CD14-positive monocyte (primary cell): ENCODE measurements around the gene ACACA. TPM values are rescaled to one million over a fixed set of nuclear protein-coding genes. Genes with fewer than 3 reads are reported as not detected.

Source experiments
- DNase-seq, 3 donors: peaks; one replicate each; pipeline ENCODE4 v3.0.0-alpha.2; 2011 to 2022
- H2AFZ ChIP-seq: 2 replicates; pipeline ENCODE4 v1.6.0; 2012; ENCODE audit warnings: mild to moderate bottlenecking, low read depth, low read length, inconsistent platforms; ENCODE audit not compliant: insufficient read depth, poor library complexity, severe bottlenecking
- H3K27ac ChIP-seq, 2 donors: 1 replicate in 1 of 2; 2 replicates in 1 of 2; pipeline ENCODE4 v1.5.1; 2012 to 2013; ENCODE audit warnings: low read length in 2 of 2, control low read depth in 1 of 2, inconsistent platforms in 1 of 2, low read depth in 1 of 2, mild to moderate bottlenecking in 1 of 2
- H3K27me3 ChIP-seq, 2 donors: one replicate each; pipeline versions ENCODE4 v1.6.0 to v1.6.1; 2011 to 2013; ENCODE audit warnings: low read length in 2 of 2; ENCODE audit not compliant: control insufficient read depth in 2 of 2, insufficient read depth in 2 of 2
- H3K36me3 ChIP-seq, 2 donors: replicated peaks in 1 of 2; 1 replicate in 1 of 2; 2 replicates in 1 of 2; pipeline versions ENCODE4 v1.5.1 to v1.6.1; 2012 to 2013; ENCODE audit warnings: low read length in 2 of 2, control low read depth in 1 of 2, inconsistent platforms in 1 of 2, mild to moderate bottlenecking in 1 of 2; ENCODE audit not compliant: insufficient read depth in 2 of 2, control insufficient read depth in 1 of 2
- H3K4me1 ChIP-seq, 2 donors: 1 replicate in 1 of 2; 2 replicates in 1 of 2; pipeline versions ENCODE4 v1.5.1 to v1.6.1; 2012 to 2013; ENCODE audit warnings: low read length in 2 of 2, control low read depth in 1 of 2, inconsistent platforms in 1 of 2, mild to moderate bottlenecking in 1 of 2, moderate library complexity in 1 of 2; ENCODE audit not compliant: insufficient read depth in 2 of 2, control insufficient read depth in 1 of 2
- H3K4me2 ChIP-seq: replicated peaks from 2 replicates; pipeline ENCODE3; 2012; ENCODE audit warnings: low read length, moderate library complexity, mild to moderate bottlenecking; ENCODE audit not compliant: poor library complexity, severe bottlenecking; ENCODE audit errors: extremely low read depth
- H3K4me3 ChIP-seq, 3 experiments: fragments of 200-600 bp in 1 of 3; sonication (generic) in 1 of 3; replicated peaks in 1 of 3; 1 replicate in 2 of 3; 2 replicates in 1 of 3; pipeline ENCODE4 v1.5.1; 2011 to 2013; ENCODE audit warnings: low read length in 3 of 3, mild to moderate bottlenecking in 3 of 3, control low read depth in 2 of 3, low read depth in 2 of 3, inconsistent platforms in 1 of 3, moderate library complexity in 1 of 3
- H3K79me2 ChIP-seq: 2 replicates; pipeline ENCODE4 v1.6.0; 2012; ENCODE audit warnings: mild to moderate bottlenecking, control low read depth, inconsistent platforms, low read length, moderate library complexity; ENCODE audit not compliant: insufficient read depth
- H3K9ac ChIP-seq: 2 replicates; pipeline ENCODE4 v1.6.0; 2017; ENCODE audit warnings: low read length, mild to moderate bottlenecking; ENCODE audit not compliant: insufficient read depth, poor library complexity, severe bottlenecking
- H3K9me3 ChIP-seq, 2 donors: replicated peaks in 1 of 2; 1 replicate in 1 of 2; 2 replicates in 1 of 2; pipeline versions ENCODE4 v1.5.1 to v1.6.1; 2012 to 2013; ENCODE audit warnings: low read length in 2 of 2, control low read depth in 1 of 2; ENCODE audit not compliant: control insufficient read depth in 1 of 2, insufficient read depth in 1 of 2
- H4K20me1 ChIP-seq: 2 replicates; pipeline ENCODE4 v1.6.0; 2012; ENCODE audit warnings: mild to moderate bottlenecking, low read length, control low read depth, moderate library complexity; ENCODE audit not compliant: insufficient read depth
- H3K27ac Mint-ChIP-seq, 7 donors: one replicate each; pipeline ENCODE4 v1.8.0; 2020; ENCODE audit warnings: mild to moderate bottlenecking in 7 of 7, mixed read lengths in 7 of 7, moderate library complexity in 6 of 7, inconsistent platforms in 2 of 7
- H3K27me3 Mint-ChIP-seq, 3 donors: one replicate each; pipeline ENCODE4 v1.8.0; 2021 to 2022; ENCODE audit warnings: low read depth in 3 of 3, mild to moderate bottlenecking in 3 of 3, mixed read lengths in 3 of 3, moderate library complexity in 3 of 3, inconsistent platforms in 1 of 3
- H3K36me3 Mint-ChIP-seq, 2 donors: one replicate each; pipeline ENCODE4 v1.8.0; 2020; ENCODE audit warnings: mixed read lengths in 2 of 2, inconsistent platforms in 1 of 2, mild to moderate bottlenecking in 1 of 2
- H3K4me1 Mint-ChIP-seq: one replicate; pipeline ENCODE4 v1.8.0; 2020; ENCODE audit warnings: mild to moderate bottlenecking, mixed read lengths
- H3K4me3 Mint-ChIP-seq, 2 donors: one replicate each; pipeline ENCODE4 v1.8.0; 2020; ENCODE audit warnings: mild to moderate bottlenecking in 2 of 2, mixed read lengths in 2 of 2, moderate library complexity in 1 of 2
- H3K9me3 Mint-ChIP-seq, 7 donors: one replicate each; pipeline ENCODE4 v1.8.0; 2020 to 2022; ENCODE audit warnings: mixed read lengths in 7 of 7, mild to moderate bottlenecking in 6 of 7, moderate library complexity in 6 of 7, inconsistent platforms in 2 of 7
- intact Hi-C, 2 donors: fragments of 100-400 bp; cut with micrococcal nuclease; formaldehyde crosslinking; loops; one replicate each; pipeline versions ENCODE4 v1.15.0 to v1.15.1; 2023
- polyA plus RNA-seq, 3 donors: library from polyadenylated mRNA; depleted of rRNA in 1 of 3; unstranded in 2 of 3; stranded (reverse) in 1 of 3; fragments of 300-500 nt in 2 of 3; fragments of >200 nt in 1 of 3; fragmentation: Illumina TruSeq in 2 of 3; gene quantifications; 1 replicate in 2 of 3; 2 replicates in 1 of 3; pipeline ENCODE4 v1.2.3, GENCODE V29; 2012 to 2021
- TF ChIP-seq, protein P1 (sequence below): fragments of 200-600 bp; IDR thresholded peaks from one replicate; pipeline ENCODE4 v1.8.0; 2022; ENCODE audit warnings: antibody characterized with exemption, mild to moderate bottlenecking

ACACA gene
- polyA plus RNA-seq, 3 donors = 3.5 to 4.6 (median 3.8) TPM

DNA sequence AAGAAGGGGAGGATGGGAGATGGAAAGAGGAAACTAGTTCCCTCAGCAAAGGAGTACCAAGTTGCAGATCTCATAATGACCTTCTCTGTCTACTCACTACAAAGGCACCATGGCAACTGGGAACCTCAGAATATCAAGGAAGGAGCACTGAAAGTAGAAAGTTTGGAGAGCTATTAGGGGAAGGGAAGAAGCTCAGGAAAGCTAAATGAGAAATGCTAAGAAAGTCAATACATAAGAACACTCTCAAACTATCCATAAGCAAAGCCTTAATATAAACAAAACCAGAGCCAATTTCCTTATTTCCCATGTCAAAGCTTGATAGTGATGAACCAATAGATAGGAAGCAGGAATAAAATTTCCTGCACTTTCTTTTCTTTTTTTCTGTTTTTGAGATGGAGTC, 88.8 kb downstream of the ACACA start:
- no peaks in the 10 kb centered on the region for H3K36me3 ChIP-seq
- no peak overlapping the region for H3K27ac ChIP-seq
- peak overlapping the region in 1 of 7 donors; percentile 5 for H3K27ac Mint-ChIP-seq
- no peak overlapping the region for H3K9ac ChIP-seq
- H3K4me2 ChIP-seq = no peak overlapping the region
- no peak overlapping the region for H3K4me3 ChIP-seq
- TF ChIP-seq, protein P1, sequence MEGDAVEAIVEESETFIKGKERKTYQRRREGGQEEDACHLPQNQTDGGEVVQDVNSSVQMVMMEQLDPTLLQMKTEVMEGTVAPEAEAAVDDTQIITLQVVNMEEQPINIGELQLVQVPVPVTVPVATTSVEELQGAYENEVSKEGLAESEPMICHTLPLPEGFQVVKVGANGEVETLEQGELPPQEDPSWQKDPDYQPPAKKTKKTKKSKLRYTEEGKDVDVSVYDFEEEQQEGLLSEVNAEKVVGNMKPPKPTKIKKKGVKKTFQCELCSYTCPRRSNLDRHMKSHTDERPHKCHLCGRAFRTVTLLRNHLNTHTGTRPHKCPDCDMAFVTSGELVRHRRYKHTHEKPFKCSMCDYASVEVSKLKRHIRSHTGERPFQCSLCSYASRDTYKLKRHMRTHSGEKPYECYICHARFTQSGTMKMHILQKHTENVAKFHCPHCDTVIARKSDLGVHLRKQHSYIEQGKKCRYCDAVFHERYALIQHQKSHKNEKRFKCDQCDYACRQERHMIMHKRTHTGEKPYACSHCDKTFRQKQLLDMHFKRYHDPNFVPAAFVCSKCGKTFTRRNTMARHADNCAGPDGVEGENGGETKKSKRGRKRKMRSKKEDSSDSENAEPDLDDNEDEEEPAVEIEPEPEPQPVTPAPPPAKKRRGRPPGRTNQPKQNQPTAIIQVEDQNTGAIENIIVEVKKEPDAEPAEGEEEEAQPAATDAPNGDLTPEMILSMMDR = no peak
- H2AFZ ChIP-seq = no peak overlapping the region
- no peak overlapping the region for H3K4me3 Mint-ChIP-seq
- H3K27me3 Mint-ChIP-seq = no peaks in the 10 kb centered on the region
- H3K36me3 Mint-ChIP-seq = peaks cover 2 to 15% of the 10 kb centered on the region in 2 donors
- no peaks in the 10 kb centered on the region for H3K27me3 ChIP-seq
- no peak for DNase-seq
- H4K20me1 ChIP-seq = no peaks in the 10 kb centered on the region
- intact Hi-C loops = no loop called here
- peaks cover 0 to 6% of the 10 kb centered on the region in 2 donors for H3K4me1 ChIP-seq
- no peaks in the 10 kb centered on the region for H3K79me2 ChIP-seq
- H3K4me1 Mint-ChIP-seq = peaks cover 5% of the 10 kb centered on the region
- H3K9me3 Mint-ChIP-seq = no peaks in the 10 kb centered on the region
- no peaks in the 10 kb centered on the region for H3K9me3 ChIP-seq

DNA sequence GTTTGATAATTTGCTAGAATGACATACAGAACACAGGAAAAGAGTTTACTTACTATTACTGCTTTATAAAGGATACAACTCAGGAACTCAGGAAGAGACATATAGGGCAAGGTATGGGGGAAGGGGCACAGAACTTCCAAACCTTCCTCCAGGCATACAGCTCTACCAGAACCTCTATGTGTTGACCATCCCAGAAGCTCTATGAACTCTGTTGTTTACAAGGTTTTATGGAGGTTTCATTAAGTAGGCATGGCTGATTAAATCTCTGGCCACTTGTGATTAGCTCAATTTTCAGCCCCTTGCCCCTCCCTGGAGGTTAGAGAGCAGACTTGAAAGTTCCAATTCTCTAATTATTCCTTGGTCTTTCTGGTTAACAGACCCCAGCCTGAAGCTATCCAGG, 91.0 kb downstream of the ACACA start:
- H3K27ac ChIP-seq = no peak overlapping the region
- H3K27me3 ChIP-seq = no peaks in the 10 kb centered on the region
- H3K27ac Mint-ChIP-seq = peak overlapping the region in 1 of 7 donors; percentile 73
- no peak overlapping the region for H3K9ac ChIP-seq
- H3K9me3 ChIP-seq = no peaks in the 10 kb centered on the region
- no peak overlapping the region for H3K4me3 ChIP-seq
- H3K4me2 ChIP-seq = no peak overlapping the region
- no peak overlapping the region for H3K4me3 Mint-ChIP-seq
- H3K9me3 Mint-ChIP-seq = peaks cover 0 to 2% (median 0%) of the 10 kb centered on the region in 7 donors
- TF ChIP-seq, protein P1 = no peak
- H3K36me3 ChIP-seq = no peaks in the 10 kb centered on the region
- H3K79me2 ChIP-seq = no peaks in the 10 kb centered on the region
- DNase-seq = no peak
- peaks cover 0 to 1% (median 0%) of the 10 kb centered on the region in 3 donors for H3K27me3 Mint-ChIP-seq
- no peaks in the 10 kb centered on the region for H4K20me1 ChIP-seq
- peaks cover 0 to 6% of the 10 kb centered on the region in 2 donors for H3K4me1 ChIP-seq
- intact Hi-C loops = no loop called here
- H3K36me3 Mint-ChIP-seq = peaks cover 2 to 12% of the 10 kb centered on the region in 2 donors
- no peak overlapping the region for H2AFZ ChIP-seq
- H3K4me1 Mint-ChIP-seq = peaks cover 13% of the 10 kb centered on the region
